Measurements from ENCODE around the gene RCCD1. TPM values are rescaled to one million over a fixed set of nuclear protein-coding genes. Genes with fewer than 3 reads are reported as not detected.

Gene RCCD1
- total and polyA plus RNA-seq, 9 of the 15 experiments (the other 6 are each of a cell fraction or from before 2014, with no cell fraction given): 11.1 to 51.4 (median 24.7) TPM

GRCh38 chr15:90987561-90988141, 33.0 kb downstream of the RCCD1 start (continued):
- no peak for TF ChIP-seq ZBTB2 (IDR thresholded peaks at IDR 0.05)

- in situ Hi-C loops (cut with MboI): no loop called here
- no peak overlapping the region for H3K4me3 ChIP-seq
- H3K4me1 ChIP-seq (replicated peaks in 1 of 2; ENCODE audit: control insufficient read depth in 2 of 2, insufficient read depth in 2 of 2, low read length in 2 of 2): peaks cover 28 to 29% of the 10 kb centered on the region in 2 experiments; a peak in 4 of 5 replicates
- no peak overlapping the region for H2AFZ ChIP-seq (ENCODE audit: low read depth, low read length)
- ChIA-PET CTCF (ENCODE audit: low intra/inter-chr PET ratio) (interaction anchor here (1.0 kb wide), 1 partner anchor 664 kb away, joined by 3 read pairs; no protein-coding TSS in a partner anchor), POLR2A (interaction anchor here (1.1 to 5.6 kb wide), 7 partner anchors 9 to 34 kb away, joined by 3 to 51 read pairs (median 5); partner anchors contain the start of gene VPS33B)
- intact Hi-C loops (cut with micrococcal nuclease): no loop called here
- TF ChIP-seq ZNF639 (CRISPR knock-in tag; conservative IDR thresholded peaks at IDR 0.05 in 1 of 2, IDR thresholded peaks at IDR 0.05 in 1 of 2) (peak in 1 of 2 experiments; percentile 32; a peak in 1 of 4 replicates), TFAM (CRISPR knock-in tag; conservative IDR thresholded peaks at IDR 0.05) (no peak), CBFA2T3 (IDR thresholded peaks at IDR 0.05) (peak; percentile 37; the same call in 1 of the 2 replicates), HMBOX1 (IDR thresholded peaks at IDR 0.05) (peak; percentile 79), HDGF (IDR thresholded peaks at IDR 0.05) (peak; percentile 65; the same call in 1 of the 2 replicates), THRAP3 (IDR thresholded peaks at IDR 0.05; ENCODE audit: borderline replicate concordance) (no peak), CCAR2 (IDR thresholded peaks at IDR 0.05; ENCODE audit: low read depth, low read length) (no peak), E2F6 (IDR thresholded peaks at IDR 0.05; ENCODE audit: borderline replicate concordance in 1 of 2, extremely low read depth in 1 of 2, insufficient read depth in 1 of 2, insufficient read length in 1 of 2, low read depth in 1 of 2, low read length in 1 of 2, poor library complexity in 1 of 2, severe bottlenecking in 1 of 2) (no peak)
- H3K36me3 ChIP-seq (ENCODE audit: control insufficient read depth, insufficient read depth, low read length): peaks cover 35% of the 10 kb centered on the region
- WGBS (ENCODE audit: insufficient coverage, low coverage, missing lambda C conversion rate): 25% methylated on average over 6 of the region's 6 CpGs
- peaks cover 9% of the 10 kb centered on the region; the same call in 1 of the 2 replicates for H4K20me1 ChIP-seq (replicated peaks; ENCODE audit: control insufficient read depth, insufficient read depth, low read length)
- H3K4me2 ChIP-seq (ENCODE audit: insufficient read depth, low read length): peak overlapping the region; percentile 48; the same call in 1 of the 2 replicates
- BruUV-seq (replicated peaks): no TSS peak
- peak overlapping the region; percentile 6; the same call in 2 of the 3 replicates for H3K27ac ChIP-seq (ENCODE audit: extremely low read depth, low read depth, low read length)
- no peak for FAIRE-seq
- peak overlapping the region; percentile 4 to 46; a peak in 2 of 4 replicates for H3K9ac ChIP-seq (ENCODE audit: insufficient read depth in 1 of 2, low read depth in 2 of 2, low read length in 2 of 2)
- peak; percentile 55 for ATAC-seq
- peak in 2 of 4 experiments; percentile 30 to 45 for DNase-seq (ENCODE audit: extremely low read depth in 1 of 4, low spot score in 3 of 4)
- no peaks in the 10 kb centered on the region for H3K27me3 ChIP-seq (ENCODE audit: control insufficient read depth in 2 of 2, insufficient read depth in 2 of 2, low read length in 2 of 2)
- peaks cover 100% of the 10 kb centered on the region for H3K79me2 ChIP-seq (ENCODE audit: control insufficient read depth, insufficient read depth, low read length)
- H3K9me3 ChIP-seq (replicated peaks; ENCODE audit: control insufficient read depth, insufficient read depth, low read depth, low read length): no peaks in the 10 kb centered on the region
- H3K9me1 ChIP-seq (ENCODE audit: control insufficient read depth, insufficient read depth, low read length): no peaks in the 10 kb centered on the region
These were observed 33.6 kb downstream of the RCCD1 start for GRCh38 chr15:90988296-90988695.

Measured in K562 (cell line).